Ovary (tissue), 9 donors: ENCODE data around the gene ACSF3. TPM values are rescaled to one million over a fixed set of nuclear protein-coding genes. Genes with fewer than 3 reads are reported as not detected.
"Not testable (repeated sequence)": the region's sequence is repeated elsewhere in the genome, so short reads cannot be mapped to it uniquely, and the experiment has no call there.

ENCODE experiments used
- DNase-seq, 5 donors: peaks; one replicate each; pipeline ENCODE4 v3.0.0-alpha.2; 2019 to 2020
- H3K27ac ChIP-seq, 2 donors: fragments of 200-600 bp; one replicate each; pipeline versions ENCODE4 v1.5.1 to v1.8.0; 2019 to 2022
- H3K27me3 ChIP-seq: fragments of 200-600 bp; one replicate; pipeline ENCODE4 v1.8.0; 2022
- H3K36me3 ChIP-seq: fragments of 200-600 bp; sonication (generic); one replicate; pipeline ENCODE4 v1.5.1; 2019
- H3K4me1 ChIP-seq: one replicate; pipeline ENCODE4 v1.8.1; 2013; ENCODE audit warnings: mild to moderate bottlenecking, moderate library complexity; ENCODE audit not compliant: insufficient read depth
- H3K4me3 ChIP-seq: fragments of 200-600 bp; sonication (generic); one replicate; pipeline ENCODE4 v1.5.1; 2017
- H3K9me3 ChIP-seq, 2 donors: fragments of 200-600 bp in 1 of 2; sonication (generic) in 1 of 2; one replicate each; pipeline versions ENCODE4 v1.5.1 to v1.8.1; 2013 to 2019; ENCODE audit warnings: mild to moderate bottlenecking in 1 of 2, moderate library complexity in 1 of 2
- EP300 ChIP-seq: sonication (generic); formaldehyde crosslinking; IDR thresholded peaks from one replicate; pipeline ENCODE4 v1.6.1; 2017; ENCODE audit warnings: antibody characterized with exemption
- POLR2A ChIP-seq: fragments of 450-650 bp; IDR thresholded peaks from one replicate; pipeline ENCODE4 v1.6.1; 2017; ENCODE audit warnings: antibody characterized with exemption, mild to moderate bottlenecking, moderate library complexity
- WGBS, 3 donors: extraction: QIAGEN DNeasy Blood & Tissue Kit in 1 of 3; methylation state at CpG; one replicate each; pipeline versions ENCODE4 v1.1.5 to v1.1.7; 2013 to 2017; 5-methylcytosine and 5-hydroxymethylcytosine counted together
- intact Hi-C, 4 donors: fragments of 100-400 bp; cut with DNase I; formaldehyde crosslinking; loops; one replicate each; pipeline versions ENCODE4 v1.11.0 to v1.15.1; 2022 to 2023
- polyA plus RNA-seq, 2 donors: library from polyadenylated mRNA; stranded (reverse); fragments of 200-250 nt in 1 of 2; fragments of 350-450 nt in 1 of 2; fragmentation: Illumina TruSeq in 1 of 2; extraction: RNeasy Lipid Tissue Mini Kit (QIAGEN cat#74804) in 1 of 2; gene quantifications; one replicate each; pipeline ENCODE4 v1.2.3, GENCODE V29; 2013 to 2014
- total RNA-seq, 7 donors: library from RNA; depleted of rRNA in 2 of 7; stranded (reverse); fragments of >200 nt in 2 of 7; fragmentation: NEBNext Ultra II Directional in 3 of 7; extraction: Animal tissue kit (Norgen Biotek cat#: 25700) in 3 of 7; gene quantifications; one replicate each; pipeline versions ENCODE4 v1.1.0 to v1.2.4, GENCODE V29; 2016 to 2023
- TF ChIP-seq, protein P1 (sequence below), 3 donors: fragments of 450-650 bp in 2 of 3; fragments of 200-600 bp in 1 of 3; IDR thresholded peaks; one replicate each; pipeline versions ENCODE4 v1.5.1 to v1.8.0; 2016 to 2022; ENCODE audit warnings: antibody characterized with exemption in 3 of 3, mild to moderate bottlenecking in 1 of 3
- donor health status: DM: no; HTN: no; CAD: no; lungs with moderate emphysema.
- donor health status: DM: no; HTN: no; CAD: no.
- donor health status: Bipolar disorder and iron deficiency.
- donor health status: DM: yes; HTN: yes; CAD: no.
- donor health status: DM: no; HTN: no; CAD: no.
- donor health status: DM: yes; HTN: yes; CAD: no.

The ACSF3 gene
- total and polyA plus RNA-seq, 9 donors: 16.2 to 40.9 (median 28.0) TPM

DNA sequence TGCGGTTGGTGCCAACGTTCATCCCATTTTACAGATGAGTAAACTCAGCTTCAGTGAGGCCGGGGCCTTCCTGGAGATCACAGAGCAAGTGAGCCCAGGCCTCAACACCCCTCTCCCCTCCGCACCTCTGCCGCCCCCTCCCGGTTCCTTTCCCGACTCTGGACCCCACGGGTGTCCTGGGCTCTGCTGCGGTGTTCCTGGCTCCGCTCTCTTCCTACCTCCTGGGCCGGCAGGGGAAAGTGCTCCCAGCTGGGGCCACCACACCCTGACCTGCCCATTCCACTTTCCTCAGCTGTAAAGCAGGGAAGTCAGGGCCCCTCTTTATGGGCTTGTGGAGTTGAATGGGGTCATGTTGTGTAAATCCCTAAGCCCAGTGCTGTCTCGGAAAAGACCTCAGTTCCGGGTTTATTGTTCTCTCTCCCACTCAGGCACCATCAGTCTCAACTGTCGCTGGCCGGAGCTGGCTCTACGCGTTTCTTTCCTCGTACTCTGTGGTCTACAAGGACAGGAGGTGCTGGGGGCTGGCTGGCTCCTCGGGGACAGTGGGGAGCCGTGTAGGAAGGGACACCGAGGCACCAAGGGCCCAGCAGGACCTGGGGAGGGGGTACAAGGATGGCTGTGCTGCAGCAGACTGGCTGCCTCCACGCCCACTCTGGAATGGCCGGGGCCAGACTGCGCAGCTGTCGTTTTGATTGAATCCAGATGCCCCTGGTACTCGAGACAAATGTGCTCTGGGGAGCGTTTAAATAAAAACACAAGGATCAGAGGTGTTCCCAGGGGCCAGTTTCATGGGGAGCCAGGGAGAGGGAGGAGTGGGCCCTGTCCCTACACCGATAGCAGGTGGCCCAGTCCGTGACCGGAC lies 21.7 kb upstream of the ACSF3 start:
- H3K27me3 ChIP-seq: no peaks in the 10 kb centered on the region
- H3K4me1 ChIP-seq: no peaks in the 10 kb centered on the region
- TF ChIP-seq, protein P1, sequence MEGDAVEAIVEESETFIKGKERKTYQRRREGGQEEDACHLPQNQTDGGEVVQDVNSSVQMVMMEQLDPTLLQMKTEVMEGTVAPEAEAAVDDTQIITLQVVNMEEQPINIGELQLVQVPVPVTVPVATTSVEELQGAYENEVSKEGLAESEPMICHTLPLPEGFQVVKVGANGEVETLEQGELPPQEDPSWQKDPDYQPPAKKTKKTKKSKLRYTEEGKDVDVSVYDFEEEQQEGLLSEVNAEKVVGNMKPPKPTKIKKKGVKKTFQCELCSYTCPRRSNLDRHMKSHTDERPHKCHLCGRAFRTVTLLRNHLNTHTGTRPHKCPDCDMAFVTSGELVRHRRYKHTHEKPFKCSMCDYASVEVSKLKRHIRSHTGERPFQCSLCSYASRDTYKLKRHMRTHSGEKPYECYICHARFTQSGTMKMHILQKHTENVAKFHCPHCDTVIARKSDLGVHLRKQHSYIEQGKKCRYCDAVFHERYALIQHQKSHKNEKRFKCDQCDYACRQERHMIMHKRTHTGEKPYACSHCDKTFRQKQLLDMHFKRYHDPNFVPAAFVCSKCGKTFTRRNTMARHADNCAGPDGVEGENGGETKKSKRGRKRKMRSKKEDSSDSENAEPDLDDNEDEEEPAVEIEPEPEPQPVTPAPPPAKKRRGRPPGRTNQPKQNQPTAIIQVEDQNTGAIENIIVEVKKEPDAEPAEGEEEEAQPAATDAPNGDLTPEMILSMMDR (IDR thresholded peaks at IDR 0.05): no peak
- no peak for TF ChIP-seq EP300
- TF ChIP-seq POLR2A: no peak
- no peaks in the 10 kb centered on the region for H3K9me3 ChIP-seq
- WGBS, 3 donors: 21 to 33% (median 22%) methylated on average over 26 to 30 of the region's 30 CpGs
- H3K27ac ChIP-seq: no peak overlapping the region
- no peak for DNase-seq
- no peak overlapping the region for H3K4me3 ChIP-seq
- intact Hi-C loops: no loop called here
- H3K36me3 ChIP-seq: no peaks in the 10 kb centered on the region

DNA sequence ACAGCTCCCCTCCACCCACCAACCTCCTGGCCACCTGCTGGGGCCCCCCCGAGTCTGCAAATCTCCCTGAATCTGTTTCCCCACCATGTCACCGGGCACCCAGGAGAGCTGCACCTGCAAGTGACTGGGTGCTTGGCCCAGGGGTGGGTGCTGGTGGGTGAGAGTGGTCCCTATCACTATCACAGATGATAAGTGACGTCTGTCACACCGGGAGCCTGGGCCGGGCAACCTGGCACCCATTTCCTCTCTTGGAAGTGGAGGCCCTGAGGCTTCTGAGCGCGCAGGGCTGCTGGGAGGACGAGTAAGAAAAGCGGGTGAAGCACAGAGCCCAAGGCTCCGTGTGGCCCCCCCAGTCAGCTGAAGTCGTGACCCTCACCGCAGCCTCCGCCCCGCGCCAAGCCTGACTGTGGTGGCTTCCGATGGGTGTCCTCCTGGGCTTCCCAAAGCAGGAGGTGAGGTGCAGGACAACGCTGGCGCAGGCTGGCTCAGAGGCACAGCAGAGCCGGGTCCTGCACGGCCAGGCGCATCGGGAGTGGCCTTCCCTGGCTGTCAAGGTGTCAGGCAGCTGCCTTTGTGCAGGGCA lies 21.0 kb upstream of the ACSF3 start:
- Histone ChIP-seq H3K27ac (no peak overlapping the region), H3K27me3 (no peaks in the 10 kb centered on the region), H3K4me3 (no peak overlapping the region), H3K36me3 (no peaks in the 10 kb centered on the region), H3K9me3 (no peaks in the 10 kb centered on the region), H3K4me1 (no peaks in the 10 kb centered on the region)
- DNase-seq: no peak
- 61 to 65% (median 62%) methylated on average over 22 of the region's 22 CpGs for WGBS, 3 donors
- TF ChIP-seq, protein P1 (IDR thresholded peaks at IDR 0.05): no peak
- TF ChIP-seq EP300 (no peak), POLR2A (no peak)
- intact Hi-C loops: no loop called here

DNA sequence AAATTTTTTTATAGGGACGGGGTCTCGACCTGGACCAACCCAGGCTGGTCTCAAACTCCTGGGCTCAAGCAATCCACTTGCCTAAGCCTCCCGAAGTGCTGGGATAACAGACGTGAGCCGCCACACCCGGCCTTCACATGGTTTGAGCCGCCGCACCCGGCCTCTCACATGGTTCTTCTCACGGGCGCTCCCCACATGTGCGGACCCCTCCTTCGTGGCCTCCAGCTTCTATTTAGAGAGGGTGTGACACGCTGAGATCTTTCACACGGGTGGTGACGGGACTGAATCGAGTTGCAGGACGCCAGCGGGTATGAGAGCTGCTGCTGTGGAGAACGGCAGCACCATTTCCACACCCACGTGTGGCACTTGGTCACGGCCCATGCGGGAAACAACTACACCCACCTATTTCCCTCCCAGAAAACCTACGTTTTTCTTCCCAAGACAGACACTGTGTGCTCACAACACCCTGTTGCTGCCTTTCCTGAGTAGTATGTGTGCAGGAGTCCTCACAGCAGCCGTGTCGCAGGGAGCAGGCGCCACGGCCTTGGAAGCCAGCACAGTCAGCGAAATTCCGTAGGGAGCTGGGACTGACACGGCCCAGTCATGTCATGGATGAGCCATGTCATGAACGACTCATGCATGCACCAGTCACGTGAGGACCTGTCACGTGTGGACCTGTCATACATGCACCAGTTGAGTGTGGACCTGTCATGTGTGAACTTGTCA lies 20.1 kb upstream of the ACSF3 start:
- Histone ChIP-seq H3K4me1 (no peaks in the 10 kb centered on the region), H3K4me3 (no peak overlapping the region), H3K27me3 (no peaks in the 10 kb centered on the region), H3K36me3 (no peaks in the 10 kb centered on the region), H3K27ac (no peak overlapping the region), H3K9me3 (no peaks in the 10 kb centered on the region)
- intact Hi-C loops: no loop called here
- no peak for TF ChIP-seq POLR2A
- no peak for TF ChIP-seq EP300
- TF ChIP-seq, protein P1 (IDR thresholded peaks at IDR 0.05): no peak
- WGBS, 3 donors: 84 to 91% (median 85%) methylated on average over 34 of the region's 34 CpGs
- DNase-seq: no peak

DNA sequence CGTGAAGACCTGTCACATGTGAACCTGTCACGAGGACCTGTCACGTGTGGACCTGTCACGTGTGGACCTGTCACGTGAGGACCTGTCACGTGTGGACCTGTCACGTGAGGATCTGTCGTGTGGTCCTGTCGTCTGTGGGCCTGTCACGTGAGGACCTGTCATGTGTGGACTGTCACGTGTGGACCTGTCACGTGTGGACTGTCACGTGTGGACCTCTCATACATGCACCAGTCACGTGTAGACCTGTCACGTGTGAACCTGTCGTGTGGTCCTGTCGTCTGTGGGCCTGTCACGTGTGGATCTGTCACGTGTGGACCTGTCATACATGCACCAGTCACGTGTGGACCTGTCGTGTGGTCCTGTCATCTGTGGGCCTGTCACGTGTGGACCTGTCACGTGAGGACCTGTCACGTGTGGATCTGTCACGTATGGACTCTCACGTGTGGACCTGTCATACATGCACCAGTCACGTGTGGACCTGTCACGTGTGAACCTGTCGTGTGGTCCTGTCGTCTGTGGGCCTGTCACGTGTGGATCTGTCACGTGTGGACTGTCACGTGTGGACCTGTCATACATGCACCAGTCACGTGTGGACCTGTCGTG lies 19.5 kb upstream of the ACSF3 start:
- H3K4me3 ChIP-seq, H3K27ac ChIP-seq, H3K36me3 ChIP-seq, H3K27me3 ChIP-seq, DNase-seq, H3K4me1 ChIP-seq, intact Hi-C loops, H3K9me3 ChIP-seq: not testable (repeated sequence)
- 92 to 95% (median 92%) methylated on average over 35 of the region's 35 CpGs for WGBS, 3 donors
